SU-DHL-6 (cell line): ENCODE measurements around the gene DGKG.

ENCODE experiments used
- EZH2phosphoT487 ChIP-seq: fragments of 200-600 bp; sonication (generic), shearing (Covaris generic); conservative IDR thresholded peaks from 2 replicates; pipeline ENCODE4 v1.6.1; 2018; ENCODE audit warnings: mild to moderate bottlenecking, antibody characterized with exemption, low read length, moderate library complexity, mixed read lengths
- TF ChIP-seq, protein P1 (sequence below): fragments of 200-600 bp; sonication (generic); IDR thresholded peaks from one replicate; pipeline ENCODE4 v1.5.1; 2017; ENCODE audit warnings: antibody characterized with exemption, mild to moderate bottlenecking, low read length, moderate library complexity; ENCODE audit not compliant: insufficient read depth, poor library complexity, severe bottlenecking

DNA sequence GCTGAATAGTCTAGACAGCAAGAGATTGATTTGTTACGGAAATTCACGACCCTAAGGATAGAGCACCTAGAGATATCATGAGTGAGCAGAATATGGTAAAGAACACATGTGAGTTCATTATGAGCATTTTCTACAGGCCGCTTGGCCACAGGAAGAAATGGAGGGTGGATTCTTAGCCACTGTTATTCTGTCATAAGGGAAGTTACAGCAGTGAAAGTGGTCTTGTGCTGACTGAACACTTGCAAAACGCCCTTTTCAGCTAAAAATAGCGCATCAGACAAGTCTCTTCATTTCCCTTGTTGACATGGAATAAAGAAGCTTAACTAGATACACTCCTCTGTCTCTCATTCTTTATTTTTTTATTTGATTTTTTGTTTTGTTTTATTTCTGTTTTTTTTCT is 19.8 kb downstream of the DGKG start:
- TF ChIP-seq, protein P1, sequence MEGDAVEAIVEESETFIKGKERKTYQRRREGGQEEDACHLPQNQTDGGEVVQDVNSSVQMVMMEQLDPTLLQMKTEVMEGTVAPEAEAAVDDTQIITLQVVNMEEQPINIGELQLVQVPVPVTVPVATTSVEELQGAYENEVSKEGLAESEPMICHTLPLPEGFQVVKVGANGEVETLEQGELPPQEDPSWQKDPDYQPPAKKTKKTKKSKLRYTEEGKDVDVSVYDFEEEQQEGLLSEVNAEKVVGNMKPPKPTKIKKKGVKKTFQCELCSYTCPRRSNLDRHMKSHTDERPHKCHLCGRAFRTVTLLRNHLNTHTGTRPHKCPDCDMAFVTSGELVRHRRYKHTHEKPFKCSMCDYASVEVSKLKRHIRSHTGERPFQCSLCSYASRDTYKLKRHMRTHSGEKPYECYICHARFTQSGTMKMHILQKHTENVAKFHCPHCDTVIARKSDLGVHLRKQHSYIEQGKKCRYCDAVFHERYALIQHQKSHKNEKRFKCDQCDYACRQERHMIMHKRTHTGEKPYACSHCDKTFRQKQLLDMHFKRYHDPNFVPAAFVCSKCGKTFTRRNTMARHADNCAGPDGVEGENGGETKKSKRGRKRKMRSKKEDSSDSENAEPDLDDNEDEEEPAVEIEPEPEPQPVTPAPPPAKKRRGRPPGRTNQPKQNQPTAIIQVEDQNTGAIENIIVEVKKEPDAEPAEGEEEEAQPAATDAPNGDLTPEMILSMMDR: no peak
- no peak for TF ChIP-seq EZH2phosphoT487
